NT2/D1 (cell line): ENCODE results near the gene LRRC75B.

Source experiments
- SUZ12 ChIP-seq: IDR thresholded peaks from 2 replicates; pipeline ENCODE4 v1.6.1; 2011; ENCODE audit not compliant: insufficient read length, insufficient read depth; ENCODE audit errors: extremely low read depth
- YY1 ChIP-seq: IDR thresholded peaks from 2 replicates; pipeline ENCODE4 v1.6.1; 2011; ENCODE audit not compliant: insufficient read length, insufficient read depth
- ZNF274 ChIP-seq: IDR thresholded peaks from 2 replicates; pipeline ENCODE4 v1.6.1; 2011; ENCODE audit warnings: mild to moderate bottlenecking, low read depth, low read length

DNA sequence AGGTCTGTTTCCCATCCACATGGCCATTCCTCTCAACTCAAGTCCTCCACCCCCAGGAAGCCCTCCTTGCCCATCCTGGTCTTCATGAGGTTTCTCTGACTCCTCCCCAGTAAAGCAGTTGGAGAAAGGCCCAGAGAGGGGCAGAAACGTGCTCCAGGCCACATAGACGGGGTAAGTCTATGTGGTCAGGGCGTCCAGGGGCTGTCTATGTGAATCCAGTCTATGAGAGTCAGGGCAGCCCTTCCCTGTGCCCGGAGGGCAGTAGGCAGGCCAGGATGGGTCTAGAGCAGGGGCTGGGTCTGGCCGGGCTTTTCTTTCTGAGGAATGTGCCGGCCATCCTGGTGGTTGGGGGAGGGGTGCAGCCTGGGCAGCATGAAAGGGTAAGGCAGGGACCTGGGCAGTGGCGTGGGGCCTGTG, 49.7 kb downstream of the LRRC75B start:
- TF ChIP-seq ZNF274 (no peak), YY1 (no peak), SUZ12 (no peak)
